ENCODE data around the gene LCA5. TPM values are rescaled to one million over a fixed set of nuclear protein-coding genes. Genes with fewer than 3 reads are reported as not detected.

The LCA5 gene
- total RNA-seq, 1 donor from 2014 or later = 6.2 TPM

DNA sequence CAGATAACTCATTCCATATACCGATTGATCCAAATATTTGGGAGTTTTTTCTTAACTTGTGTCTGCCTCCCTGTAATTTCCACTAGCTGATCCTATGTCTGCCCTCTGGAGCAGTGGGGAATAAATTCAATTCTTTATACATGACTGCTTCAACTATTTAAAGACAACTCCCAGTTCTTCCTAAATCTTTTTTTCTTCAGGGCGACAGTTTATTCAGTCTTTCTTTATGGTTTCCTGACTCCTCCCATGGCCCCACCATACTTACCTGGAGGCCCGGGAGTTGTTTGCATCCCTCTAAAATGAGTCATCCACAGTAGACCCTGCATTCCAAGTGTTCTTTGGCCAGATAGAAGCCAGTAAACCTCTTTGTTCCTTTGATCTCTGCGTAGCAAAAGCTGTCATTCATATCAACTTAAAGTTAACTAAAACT is 73.6 kb downstream of the LCA5 start:
- no peak for FAIRE-seq
- H3K4me3 Mint-ChIP-seq (ENCODE audit: unreplicated experiment) = no peak overlapping the region
- Histone ChIP-seq H3K4me3 (ENCODE audit: insufficient read depth, low read depth, low read length) (no peak overlapping the region), H3K9ac (ENCODE audit: low read length) (no peak overlapping the region), H2AFZ (ENCODE audit: low read depth, low read length) (no peak overlapping the region), H3K79me2 (ENCODE audit: insufficient read depth, low read length) (no peaks in the 10 kb centered on the region), H4K20me1 (ENCODE audit: insufficient read depth, low read length) (no peaks in the 10 kb centered on the region), H3K27ac (ENCODE audit: low read depth, low read length) (no peak overlapping the region), H3K4me1 (ENCODE audit: insufficient read depth, low read length) (peaks cover 2% of the 10 kb centered on the region), H3K36me3 (ENCODE audit: insufficient read depth, low read length) (no peaks in the 10 kb centered on the region), H3K4me2 (ENCODE audit: low read length) (no peak overlapping the region), H3K27me3 (ENCODE audit: insufficient read depth, low read length) (no peaks in the 10 kb centered on the region), H3K9me3 (ENCODE audit: insufficient read depth, low read depth, low read length) (no peaks in the 10 kb centered on the region)
- no peak for DNase-seq (ENCODE audit: low read depth)
- no peak overlapping the region for H3K27ac Mint-ChIP-seq (ENCODE audit: unreplicated experiment)
- H3K9me3 Mint-ChIP-seq (ENCODE audit: unreplicated experiment) = peaks cover 3% of the 10 kb centered on the region
- H3K36me3 Mint-ChIP-seq (ENCODE audit: low read depth, unreplicated experiment) = no peaks in the 10 kb centered on the region
- TF ChIP-seq, protein P1, sequence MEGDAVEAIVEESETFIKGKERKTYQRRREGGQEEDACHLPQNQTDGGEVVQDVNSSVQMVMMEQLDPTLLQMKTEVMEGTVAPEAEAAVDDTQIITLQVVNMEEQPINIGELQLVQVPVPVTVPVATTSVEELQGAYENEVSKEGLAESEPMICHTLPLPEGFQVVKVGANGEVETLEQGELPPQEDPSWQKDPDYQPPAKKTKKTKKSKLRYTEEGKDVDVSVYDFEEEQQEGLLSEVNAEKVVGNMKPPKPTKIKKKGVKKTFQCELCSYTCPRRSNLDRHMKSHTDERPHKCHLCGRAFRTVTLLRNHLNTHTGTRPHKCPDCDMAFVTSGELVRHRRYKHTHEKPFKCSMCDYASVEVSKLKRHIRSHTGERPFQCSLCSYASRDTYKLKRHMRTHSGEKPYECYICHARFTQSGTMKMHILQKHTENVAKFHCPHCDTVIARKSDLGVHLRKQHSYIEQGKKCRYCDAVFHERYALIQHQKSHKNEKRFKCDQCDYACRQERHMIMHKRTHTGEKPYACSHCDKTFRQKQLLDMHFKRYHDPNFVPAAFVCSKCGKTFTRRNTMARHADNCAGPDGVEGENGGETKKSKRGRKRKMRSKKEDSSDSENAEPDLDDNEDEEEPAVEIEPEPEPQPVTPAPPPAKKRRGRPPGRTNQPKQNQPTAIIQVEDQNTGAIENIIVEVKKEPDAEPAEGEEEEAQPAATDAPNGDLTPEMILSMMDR (IDR thresholded peaks at IDR 0.05; ENCODE audit: insufficient read depth, low read depth, low read length) = no peak
- TF ChIP-seq EZH2 (IDR thresholded peaks at IDR 0.05; ENCODE audit: insufficient read depth, low read length) = no peak
- H3K4me1 Mint-ChIP-seq (ENCODE audit: low read depth, unreplicated experiment) = peaks cover 14% of the 10 kb centered on the region
- peaks cover 4% of the 10 kb centered on the region for H3K27me3 Mint-ChIP-seq (ENCODE audit: low read depth, unreplicated experiment)

DNA sequence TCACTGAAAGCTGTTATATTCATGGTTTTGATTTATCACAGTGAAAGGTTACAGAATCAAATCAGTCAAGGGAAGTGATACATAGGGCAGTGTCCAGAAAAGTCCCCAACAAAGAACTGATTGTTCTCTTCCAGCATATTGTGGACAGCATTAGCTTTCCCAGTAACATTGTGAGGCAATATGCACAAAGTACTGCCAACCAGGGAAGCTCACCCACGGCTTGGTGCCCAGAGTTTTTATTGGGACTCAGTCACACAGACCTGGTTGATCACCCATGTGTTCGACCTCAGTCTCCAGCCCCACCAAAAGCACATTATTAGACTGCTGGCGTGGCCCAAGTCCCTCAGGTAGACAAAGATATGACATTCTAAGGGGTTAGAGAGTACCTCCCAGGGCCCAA is 76.0 kb downstream of the LCA5 start:
- H3K79me2 ChIP-seq (ENCODE audit: insufficient read depth, low read length) = no peaks in the 10 kb centered on the region
- H3K36me3 Mint-ChIP-seq (ENCODE audit: low read depth, unreplicated experiment) = no peaks in the 10 kb centered on the region
- no peak overlapping the region for H3K27ac ChIP-seq (ENCODE audit: low read depth, low read length)
- FAIRE-seq (no peak), DNase-seq (ENCODE audit: low read depth) (no peak)
- H3K4me3 Mint-ChIP-seq (ENCODE audit: unreplicated experiment) = no peak overlapping the region
- H3K4me1 Mint-ChIP-seq (ENCODE audit: low read depth, unreplicated experiment) = peaks cover 5% of the 10 kb centered on the region
- no peak overlapping the region for H3K4me3 ChIP-seq (ENCODE audit: insufficient read depth, low read depth, low read length)
- H3K9ac ChIP-seq (ENCODE audit: low read length) = no peak overlapping the region
- H3K4me2 ChIP-seq (ENCODE audit: low read length) = no peak overlapping the region
- no peak overlapping the region for H2AFZ ChIP-seq (ENCODE audit: low read depth, low read length)
- H3K27ac Mint-ChIP-seq (ENCODE audit: unreplicated experiment) = no peak overlapping the region
- TF ChIP-seq, protein P1 (IDR thresholded peaks at IDR 0.05; ENCODE audit: insufficient read depth, low read depth, low read length) = no peak
- TF ChIP-seq EZH2 (IDR thresholded peaks at IDR 0.05; ENCODE audit: insufficient read depth, low read length) = no peak
- H3K27me3 ChIP-seq (ENCODE audit: insufficient read depth, low read length) = no peaks in the 10 kb centered on the region
- H4K20me1 ChIP-seq (ENCODE audit: insufficient read depth, low read length) = no peaks in the 10 kb centered on the region
- H3K27me3 Mint-ChIP-seq (ENCODE audit: low read depth, unreplicated experiment) = peaks cover 4% of the 10 kb centered on the region
- no peaks in the 10 kb centered on the region for H3K4me1 ChIP-seq (ENCODE audit: insufficient read depth, low read length)
- H3K9me3 ChIP-seq (ENCODE audit: insufficient read depth, low read depth, low read length) = no peaks in the 10 kb centered on the region
- H3K36me3 ChIP-seq (ENCODE audit: insufficient read depth, low read length) = no peaks in the 10 kb centered on the region
- H3K9me3 Mint-ChIP-seq (ENCODE audit: unreplicated experiment) = peaks cover 7% of the 10 kb centered on the region

DNA sequence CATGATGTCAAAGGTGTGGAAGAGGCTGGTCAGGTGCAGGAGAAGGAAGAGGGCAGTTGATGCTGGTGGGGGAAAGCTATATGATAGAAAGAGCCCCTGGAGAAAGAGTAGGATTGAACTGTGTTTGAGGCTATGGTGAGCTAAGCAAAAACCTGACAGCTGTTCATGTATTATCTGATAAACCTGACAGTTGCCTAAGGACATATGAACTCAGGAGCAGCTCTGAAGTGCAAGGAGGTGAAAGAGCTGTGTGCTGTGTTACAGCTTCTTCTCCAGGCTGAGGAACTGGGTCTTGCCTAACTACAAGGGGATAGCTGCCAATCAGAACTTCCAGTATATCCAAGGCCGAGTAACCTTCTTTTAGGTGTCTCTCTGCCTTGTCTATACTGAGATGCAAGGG is 81.8 kb downstream of the LCA5 start:
- H3K27ac Mint-ChIP-seq (ENCODE audit: unreplicated experiment) = no peak overlapping the region
- H3K27me3 Mint-ChIP-seq (ENCODE audit: low read depth, unreplicated experiment) = no peaks in the 10 kb centered on the region
- FAIRE-seq (no peak), DNase-seq (ENCODE audit: low read depth) (no peak)
- H3K36me3 ChIP-seq (ENCODE audit: insufficient read depth, low read length) = no peaks in the 10 kb centered on the region
- no peak overlapping the region for H3K4me3 ChIP-seq (ENCODE audit: insufficient read depth, low read depth, low read length)
- no peaks in the 10 kb centered on the region for H3K79me2 ChIP-seq (ENCODE audit: insufficient read depth, low read length)
- peaks cover 8% of the 10 kb centered on the region for H3K4me1 Mint-ChIP-seq (ENCODE audit: low read depth, unreplicated experiment)
- H3K9ac ChIP-seq (ENCODE audit: low read length) = no peak overlapping the region
- no peak overlapping the region for H3K27ac ChIP-seq (ENCODE audit: low read depth, low read length)
- H3K4me1 ChIP-seq (ENCODE audit: insufficient read depth, low read length) = no peaks in the 10 kb centered on the region
- no peaks in the 10 kb centered on the region for H3K9me3 ChIP-seq (ENCODE audit: insufficient read depth, low read depth, low read length)
- H4K20me1 ChIP-seq (ENCODE audit: insufficient read depth, low read length) = no peaks in the 10 kb centered on the region
- H3K27me3 ChIP-seq (ENCODE audit: insufficient read depth, low read length) = no peaks in the 10 kb centered on the region
- H2AFZ ChIP-seq (ENCODE audit: low read depth, low read length) = no peak overlapping the region
- no peaks in the 10 kb centered on the region for H3K36me3 Mint-ChIP-seq (ENCODE audit: low read depth, unreplicated experiment)
- peaks cover 3% of the 10 kb centered on the region for H3K9me3 Mint-ChIP-seq (ENCODE audit: unreplicated experiment)
- no peak overlapping the region for H3K4me2 ChIP-seq (ENCODE audit: low read length)
- no peak overlapping the region for H3K4me3 Mint-ChIP-seq (ENCODE audit: unreplicated experiment)
- TF ChIP-seq EZH2 (IDR thresholded peaks at IDR 0.05; ENCODE audit: insufficient read depth, low read length) = no peak
- TF ChIP-seq, protein P1 (IDR thresholded peaks at IDR 0.05; ENCODE audit: insufficient read depth, low read depth, low read length) = no peak

Data from astrocyte (in vitro differentiated cells and primary cell).